ENCODE results near the gene C1QTNF6. TPM values are rescaled to one million over a fixed set of nuclear protein-coding genes. Genes with fewer than 3 reads are reported as not detected.

The C1QTNF6 gene
- total and polyA plus RNA-seq, 10 of the 15 experiments (the other 5 are each of a cell fraction or from before 2014, with no cell fraction given): 0.16 to 4.1 (median 1.3) TPM

DNA sequence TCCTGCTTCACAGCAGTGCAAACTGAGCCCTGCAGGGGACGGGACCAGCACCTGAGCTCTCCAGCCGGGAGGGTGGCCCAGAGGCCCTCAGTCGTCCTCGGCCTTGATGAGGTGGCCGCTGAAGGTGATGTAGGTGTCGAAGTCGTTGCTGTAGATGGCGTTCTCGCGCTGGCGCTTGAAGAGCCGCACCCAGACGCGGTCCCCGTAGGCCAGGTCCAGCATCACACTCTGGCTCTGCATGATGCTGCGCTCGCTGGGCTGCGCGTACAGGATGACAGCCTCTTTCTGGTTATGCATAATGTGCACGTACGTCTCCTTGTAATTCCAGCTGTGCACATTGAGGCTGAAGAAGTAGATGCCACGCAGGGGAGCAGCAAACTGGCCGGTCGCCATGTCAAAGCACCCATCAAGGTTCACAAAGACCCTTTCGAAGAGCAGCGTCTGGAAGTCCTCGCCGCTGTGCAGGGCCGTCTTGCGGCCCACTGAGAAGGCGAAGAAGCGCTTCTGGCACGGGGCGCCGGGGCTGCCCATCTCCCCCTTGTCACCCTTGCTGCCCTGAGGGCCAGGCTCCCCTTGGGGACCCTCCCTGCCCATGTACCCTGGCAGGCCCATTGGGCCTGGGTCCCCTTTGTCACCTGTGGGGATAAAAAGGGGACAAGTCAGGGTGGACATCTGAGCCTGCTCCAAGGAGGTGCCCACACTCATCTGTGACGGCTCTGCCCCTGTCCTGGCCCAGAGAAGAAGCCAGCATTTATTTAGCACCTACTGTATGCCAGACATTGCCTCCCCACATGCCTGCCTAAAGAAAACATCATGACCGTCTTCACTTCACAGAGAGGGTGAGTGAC, 5.7 kb downstream of the C1QTNF6 start:
- no peak overlapping the region for H3K27ac ChIP-seq (ENCODE audit: control insufficient read depth, insufficient read depth)
- H3K27me3 ChIP-seq (replicated peaks in 1 of 2; ENCODE audit: control insufficient read depth in 2 of 2, insufficient read depth in 2 of 2, low read length in 1 of 2): no peaks in the 10 kb centered on the region; a peak in 1 of 4 replicates
- intact Hi-C loops (cut with micrococcal nuclease; ENCODE audit: unreplicated experiment): no loop called here
- H3K4me3 ChIP-seq: no peak overlapping the region
- BruUV-seq (replicated peaks): no TSS peak
- H3K9me3 ChIP-seq (replicated peaks; ENCODE audit: control insufficient read depth, insufficient read depth, low read length): no peaks in the 10 kb centered on the region
- TF ChIP-seq SMARCA5 (IDR thresholded peaks at IDR 0.05) (no peak), WRNIP1 (IDR thresholded peaks at IDR 0.05; ENCODE audit: borderline replicate concordance, low read depth, low read length) (no peak), EGR1 (IDR thresholded peaks at IDR 0.05; ENCODE audit: borderline replicate concordance in 1 of 2, low read depth in 2 of 2, low read length in 2 of 2) (no peak)
- DNase-seq (ENCODE audit: low read depth, low spot score) (no peak), ATAC-seq (no peak), FAIRE-seq (no peak)
- no peaks in the 10 kb centered on the region for H3K36me3 ChIP-seq (ENCODE audit: control insufficient read depth in 2 of 2, insufficient read depth in 2 of 2, low read length in 1 of 2)
- in situ Hi-C loops (cut with MboI): no loop called here
- no peaks in the 10 kb centered on the region for H3K4me1 ChIP-seq (ENCODE audit: control insufficient read depth, insufficient read depth, low read length)
- no peak overlapping the region for H3K4me2 ChIP-seq (ENCODE audit: control insufficient read depth, insufficient read depth)
- H3K79me2 ChIP-seq (ENCODE audit: control insufficient read depth, insufficient read depth, low read length): no peaks in the 10 kb centered on the region
- H3K9ac ChIP-seq (ENCODE audit: control insufficient read depth, insufficient read depth, low read length): no peak overlapping the region
- 73% methylated on average over 37 of the region's 37 CpGs for WGBS (ENCODE audit: insufficient coverage, insufficient replicate concordance, low lambda C conversion rate, missing lambda C conversion rate)
- ChIA-PET SMC1A (ENCODE audit: uncharacterized antibody, unreplicated experiment) (no interaction called here), POLR2A (no interaction called here), CTCF (no interaction called here), RAD21 (ENCODE audit: unreplicated experiment) (no interaction called here)
- H2AFZ ChIP-seq (ENCODE audit: control insufficient read depth, low read depth, low read length): no peak overlapping the region
- no peaks in the 10 kb centered on the region for H4K20me1 ChIP-seq (ENCODE audit: control insufficient read depth, insufficient read depth)

- WGBS (ENCODE audit: insufficient coverage, insufficient replicate concordance, low lambda C conversion rate, missing lambda C conversion rate): 25% methylated on average over 4 of the region's 4 CpGs
- FAIRE-seq (no peak), DNase-seq (ENCODE audit: low read depth, low spot score) (no peak), ATAC-seq (no peak)
- no peak overlapping the region for H3K9ac ChIP-seq (ENCODE audit: control insufficient read depth, insufficient read depth, low read length)
- H4K20me1 ChIP-seq (ENCODE audit: control insufficient read depth, insufficient read depth): no peaks in the 10 kb centered on the region
- RAD21 ChIA-PET (ENCODE audit: unreplicated experiment): no interaction called here
- POLR2A ChIA-PET: no interaction called here
- H3K27me3 ChIP-seq (replicated peaks in 1 of 2; ENCODE audit: control insufficient read depth in 2 of 2, insufficient read depth in 2 of 2, low read length in 1 of 2): no peaks in the 10 kb centered on the region; a peak in 2 of 4 replicates
- no peak overlapping the region for H2AFZ ChIP-seq (ENCODE audit: control insufficient read depth, low read depth, low read length)
- no peaks in the 10 kb centered on the region for H3K79me2 ChIP-seq (ENCODE audit: control insufficient read depth, insufficient read depth, low read length)
- H3K4me1 ChIP-seq (ENCODE audit: control insufficient read depth, insufficient read depth, low read length): no peaks in the 10 kb centered on the region; the same call in 1 of the 2 replicates
- no peak for TF ChIP-seq ZNF24 (IDR thresholded peaks at IDR 0.05)
- TF ChIP-seq, protein P1, sequence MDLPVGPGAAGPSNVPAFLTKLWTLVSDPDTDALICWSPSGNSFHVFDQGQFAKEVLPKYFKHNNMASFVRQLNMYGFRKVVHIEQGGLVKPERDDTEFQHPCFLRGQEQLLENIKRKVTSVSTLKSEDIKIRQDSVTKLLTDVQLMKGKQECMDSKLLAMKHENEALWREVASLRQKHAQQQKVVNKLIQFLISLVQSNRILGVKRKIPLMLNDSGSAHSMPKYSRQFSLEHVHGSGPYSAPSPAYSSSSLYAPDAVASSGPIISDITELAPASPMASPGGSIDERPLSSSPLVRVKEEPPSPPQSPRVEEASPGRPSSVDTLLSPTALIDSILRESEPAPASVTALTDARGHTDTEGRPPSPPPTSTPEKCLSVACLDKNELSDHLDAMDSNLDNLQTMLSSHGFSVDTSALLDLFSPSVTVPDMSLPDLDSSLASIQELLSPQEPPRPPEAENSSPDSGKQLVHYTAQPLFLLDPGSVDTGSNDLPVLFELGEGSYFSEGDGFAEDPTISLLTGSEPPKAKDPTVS (IDR thresholded peaks at IDR 0.05; ENCODE audit: low read depth, low read length): peak; percentile 74
- intact Hi-C loops (cut with micrococcal nuclease; ENCODE audit: unreplicated experiment) (no loop called here), in situ Hi-C loops (cut with MboI) (no loop called here)
- CTCF ChIA-PET: no interaction called here
- H3K4me2 ChIP-seq (ENCODE audit: control insufficient read depth, insufficient read depth): no peak overlapping the region
- H3K36me3 ChIP-seq (ENCODE audit: control insufficient read depth in 2 of 2, insufficient read depth in 2 of 2, low read length in 1 of 2): no peaks in the 10 kb centered on the region
- H3K27ac ChIP-seq (ENCODE audit: control insufficient read depth, insufficient read depth): no peak overlapping the region
- no TSS peak for BruUV-seq (replicated peaks)
- H3K4me3 ChIP-seq: no peak overlapping the region
- SMC1A ChIA-PET (ENCODE audit: uncharacterized antibody, unreplicated experiment): no interaction called here
- no peaks in the 10 kb centered on the region for H3K9me3 ChIP-seq (replicated peaks; ENCODE audit: control insufficient read depth, insufficient read depth, low read length)
Observed at GRCh38 chr22:37181681-37182080, 6.4 kb downstream of the C1QTNF6 start.

All from GM12878 (cell line).